K562 treated with DMSO at 1 percent for 48 hours (cell line): ENCODE results near the gene GRIA4. TPM values are rescaled to one million over a fixed set of nuclear protein-coding genes. Genes with fewer than 3 reads are reported as not detected.

Source experiments
- total RNA-seq: library from RNA; unstranded; fragments of 300-600 nt; gene quantifications from 2 replicates; pipeline ENCODE4 v1.2.3, GENCODE V29; 2022; ENCODE audit warnings: low replicate concordance; ENCODE audit errors: extremely low read depth

GRIA4 gene
- not detected in 2 replicates for total RNA-seq

DNA sequence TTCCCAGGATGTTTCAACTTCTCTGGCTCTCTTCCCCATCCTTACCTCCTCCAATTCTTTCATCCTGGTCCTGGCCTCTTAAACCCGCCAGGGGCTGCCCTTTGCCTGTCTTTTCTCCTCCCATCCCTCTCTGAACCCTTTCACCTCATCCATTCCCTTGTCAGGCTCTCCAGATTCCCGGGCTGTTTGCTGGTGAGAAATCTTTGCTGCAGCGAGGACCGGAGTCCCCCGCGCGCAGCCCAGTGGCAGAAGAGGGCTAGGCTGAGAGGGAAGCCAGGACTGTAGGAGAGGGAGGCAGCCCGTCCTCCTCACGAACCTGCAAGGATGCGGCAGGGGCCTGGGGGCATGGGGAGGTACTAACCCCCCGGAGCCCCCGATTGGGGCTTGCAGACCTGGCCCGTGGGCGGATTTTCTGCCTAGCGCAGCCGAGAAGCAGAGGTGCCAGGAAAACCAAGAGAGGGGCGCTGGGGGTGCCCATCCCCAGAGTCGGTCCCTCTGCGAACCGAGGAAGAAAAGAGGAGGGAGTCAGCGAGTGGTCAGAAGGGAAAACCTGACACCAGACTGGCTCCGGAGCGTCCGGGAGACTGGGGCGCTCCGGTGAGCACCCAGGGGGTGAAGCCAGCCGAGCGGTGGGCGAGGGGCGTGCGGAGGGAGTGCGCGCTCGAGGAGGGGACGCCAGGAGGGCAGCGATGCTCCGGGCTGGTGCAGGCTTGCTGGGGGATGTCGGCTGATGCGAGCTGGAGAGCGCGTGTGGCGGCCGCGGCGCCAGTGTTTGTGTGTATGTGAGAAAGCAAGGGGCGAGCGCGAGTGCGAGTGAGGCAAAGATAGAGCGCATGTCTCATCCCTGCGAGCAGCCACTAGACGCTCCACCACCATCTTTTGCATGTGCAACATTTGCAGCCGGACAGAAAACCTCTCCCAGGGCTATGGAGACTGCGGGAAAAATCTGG, at the start of gene GRIA4:
Gene GRIA4, plus strand, starts transcription at position 242 of the 950 bp plus-strand sequence. CDS start 925 bp downstream, outside the sequence.

DNA sequence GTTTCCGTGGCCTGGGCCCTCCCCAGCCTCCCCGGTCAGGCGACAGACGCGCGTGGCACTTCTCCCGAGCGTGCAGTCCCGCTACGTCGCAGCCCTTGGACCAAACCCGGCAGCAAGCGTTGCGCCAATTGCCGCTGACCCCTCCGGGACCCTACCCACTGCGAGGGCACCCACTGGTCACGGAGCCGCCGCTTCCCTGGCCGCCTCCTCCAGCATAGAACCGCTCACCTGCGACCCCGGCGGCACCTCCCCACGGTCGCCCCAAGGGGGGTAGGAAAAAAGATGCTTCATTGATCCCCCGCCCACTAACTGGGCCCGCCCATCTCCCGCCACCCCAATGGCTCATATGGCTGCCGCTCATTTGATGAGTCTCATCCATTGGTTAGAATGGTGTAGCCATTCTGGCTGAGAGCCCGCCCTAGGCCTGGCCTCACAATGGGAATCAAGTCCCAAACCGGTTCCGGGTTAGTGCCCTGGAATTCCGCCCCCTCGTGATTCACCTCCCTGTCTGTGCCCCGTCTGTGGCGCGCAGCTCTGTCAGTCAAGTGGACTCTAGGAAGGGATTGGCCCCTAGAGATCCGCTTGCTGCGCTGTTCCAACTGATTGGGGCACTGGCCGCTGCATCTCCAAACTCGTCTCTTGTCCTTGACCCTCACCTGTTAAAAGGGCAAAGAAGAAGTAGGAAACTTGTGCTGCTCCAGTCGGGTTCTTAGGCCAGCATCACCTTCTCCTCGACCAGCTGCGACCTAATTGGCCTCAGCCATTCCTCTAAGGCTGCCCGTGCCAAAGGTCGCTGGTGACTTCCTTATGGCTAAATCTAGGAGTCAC, 412.3 kb downstream of the GRIA4 start, which contains the start of gene MSANTD4:
Gene MSANTD4, minus strand, starts transcription at position 274 of the 828 bp plus-strand sequence. CDS start 11,323 bp downstream, outside the sequence.

